NCI-H2171 treated with DMSO at 0.1 percent for 48 hours (cell line): ENCODE results near the gene FBLN7.

Source experiments
- DNase-seq: peaks from one replicate; lab custom pipeline; 2025; lab: John Stamatoyannopoulos, UW

The FBLN7 gene

DNA sequence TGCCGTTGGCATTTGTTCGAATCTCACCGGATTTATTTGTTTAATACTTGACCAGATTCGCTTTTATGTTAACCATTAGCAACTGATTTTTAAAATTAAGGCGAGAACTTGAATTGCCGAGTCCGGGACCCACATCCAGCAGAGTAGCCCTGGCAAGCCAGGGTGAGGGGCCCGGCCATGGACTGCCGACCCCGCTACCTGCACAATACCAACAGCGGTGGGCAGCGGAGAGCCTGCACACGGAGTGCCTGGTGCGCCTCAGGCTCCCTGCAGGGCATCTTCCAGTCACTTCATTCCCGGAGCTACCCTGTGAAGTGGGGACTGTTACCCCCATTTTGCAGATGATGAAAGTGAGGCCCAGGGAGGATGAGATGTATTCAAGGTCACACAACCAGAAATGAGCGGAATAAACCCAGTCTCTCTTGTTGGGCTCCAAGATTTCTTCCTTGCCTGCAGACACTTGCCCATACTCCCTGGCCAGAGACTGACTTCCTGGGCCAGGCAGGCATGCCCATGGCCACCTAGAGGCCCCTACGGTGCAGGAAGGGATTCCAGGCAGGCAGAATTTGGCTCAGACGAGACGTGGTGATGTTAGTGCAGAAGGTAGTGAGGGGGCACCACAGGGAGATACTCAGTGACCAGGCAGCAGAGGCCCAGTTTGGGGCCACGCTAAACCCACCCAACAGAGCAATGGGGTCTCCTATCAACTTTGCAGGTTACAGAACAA, 2.9 kb downstream of the FBLN7 start:
- DNase-seq: no peak

DNA sequence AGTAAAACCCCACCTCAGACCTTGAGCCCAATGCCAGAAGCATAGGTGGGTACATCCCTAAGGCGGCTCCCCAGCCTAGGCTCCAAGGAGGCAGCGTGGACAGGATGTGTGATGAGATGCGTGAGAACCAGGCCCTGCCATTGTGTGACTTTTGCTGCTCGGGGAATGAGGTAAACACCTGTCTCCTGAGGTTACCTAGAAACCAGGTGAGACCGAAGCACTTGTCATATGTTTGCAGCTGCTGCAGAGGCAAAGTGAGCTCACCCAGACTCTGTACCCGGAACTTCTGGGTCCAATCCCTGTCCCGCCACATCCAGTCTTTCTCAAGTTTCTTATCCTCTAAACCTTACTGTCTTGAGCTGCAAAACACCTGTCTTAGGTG, 3.4 kb downstream of the FBLN7 start:
- no peak for DNase-seq

DNA sequence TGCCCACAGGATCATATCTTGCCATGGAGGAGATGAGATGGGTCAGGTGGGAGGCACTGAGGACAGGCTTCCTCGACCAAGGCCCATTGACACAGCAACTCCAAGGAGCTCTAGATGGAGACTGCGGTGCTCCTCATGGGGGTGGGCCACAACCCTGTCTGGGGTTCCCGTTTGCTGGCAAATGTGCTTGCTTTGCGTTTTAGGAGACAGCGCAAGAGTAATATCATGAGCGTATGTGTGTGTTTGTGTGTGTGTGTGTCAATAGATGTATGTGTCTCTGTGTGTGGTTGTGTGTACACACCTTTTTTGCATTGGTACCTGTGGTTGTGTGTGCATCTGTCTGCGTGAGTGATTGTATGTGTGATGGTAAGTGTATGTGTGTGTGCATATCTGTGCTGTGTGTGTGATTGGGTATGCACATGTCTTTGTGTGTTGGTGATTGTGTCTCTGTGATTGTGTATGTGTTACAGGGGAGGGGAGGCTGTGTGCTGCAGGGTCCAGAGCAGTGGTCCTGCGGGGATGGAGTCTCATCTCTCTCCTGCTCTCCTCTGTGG, 4.4 kb downstream of the FBLN7 start:
- no peak for DNase-seq

DNA sequence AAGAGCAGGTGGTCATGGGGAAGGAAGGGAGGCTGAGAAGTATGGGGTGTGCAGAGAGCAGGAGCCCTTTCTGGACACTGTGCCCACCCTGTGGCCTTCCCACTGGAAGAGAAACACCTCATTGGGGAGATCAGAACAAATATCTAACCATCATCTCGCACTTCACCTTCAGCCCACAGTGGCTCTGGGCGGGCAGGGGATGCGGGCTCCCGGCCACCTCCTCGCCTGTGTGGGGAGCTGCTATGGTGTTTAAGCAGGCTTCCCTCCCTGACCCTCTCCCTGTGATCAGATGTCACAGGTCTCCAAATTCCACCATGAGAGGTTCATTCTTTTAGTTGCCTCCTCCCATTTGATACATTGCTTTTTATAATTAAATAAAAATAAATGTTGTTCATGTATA, 5.0 kb downstream of the FBLN7 start:
- DNase-seq: no peak

DNA sequence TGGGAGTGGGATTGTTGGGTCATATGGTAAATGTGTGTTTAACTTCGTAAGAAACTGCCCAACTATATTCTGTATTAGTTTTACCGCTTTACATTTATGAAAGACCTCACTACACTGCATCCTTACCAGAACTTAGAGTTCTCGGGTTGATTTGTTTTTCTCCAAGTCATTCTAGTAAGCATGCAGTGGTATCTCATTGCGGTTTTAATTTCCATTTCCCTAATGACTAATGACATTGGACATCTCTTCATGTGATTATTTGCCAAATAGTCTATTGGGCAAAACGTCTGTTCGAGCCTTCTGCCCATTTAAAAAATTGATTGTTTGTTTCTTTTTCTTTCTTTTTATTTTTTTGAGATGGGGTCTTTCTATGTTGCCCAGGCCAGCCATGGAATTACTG, 6.8 kb downstream of the FBLN7 start:
- DNase-seq: no peak

DNA sequence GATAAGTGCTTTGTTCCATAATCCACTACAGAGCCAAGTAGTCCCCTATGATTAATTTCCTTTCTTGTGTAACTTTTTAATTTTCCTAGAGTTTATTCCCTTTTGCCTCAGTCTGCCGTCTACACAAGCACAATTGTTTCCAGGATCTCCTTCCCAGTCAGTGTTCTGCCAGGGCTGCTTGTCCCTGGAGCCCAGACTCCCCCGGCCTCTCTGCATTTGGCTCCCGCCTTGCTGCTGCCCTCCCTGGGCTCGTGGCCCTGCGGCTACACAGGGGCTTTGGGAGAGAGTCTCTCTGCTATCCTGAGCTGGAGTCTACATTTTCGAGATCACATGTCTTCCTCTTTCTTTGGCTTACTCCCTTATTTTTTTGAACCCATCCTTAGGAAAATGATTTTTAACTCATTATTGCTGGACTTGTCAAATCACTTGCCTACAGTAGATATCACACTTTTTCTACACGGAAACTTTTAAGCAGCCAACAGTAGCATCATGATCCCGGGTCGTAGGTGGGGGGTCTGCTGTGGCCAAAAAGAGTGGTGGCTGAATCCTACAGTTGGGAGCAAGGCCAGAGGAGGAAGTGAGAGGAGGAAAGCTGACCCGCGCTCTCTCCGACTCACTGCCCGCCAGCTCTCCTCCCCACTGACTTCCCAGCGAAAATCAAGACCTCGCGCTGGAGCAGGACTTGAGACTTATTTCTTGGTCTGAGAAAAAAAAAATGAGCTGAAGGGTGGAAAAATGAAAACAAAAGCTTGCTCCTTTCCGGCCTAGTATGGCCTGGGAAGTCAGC, 9.4 kb downstream of the FBLN7 start:
- DNase-seq: no peak

DNA sequence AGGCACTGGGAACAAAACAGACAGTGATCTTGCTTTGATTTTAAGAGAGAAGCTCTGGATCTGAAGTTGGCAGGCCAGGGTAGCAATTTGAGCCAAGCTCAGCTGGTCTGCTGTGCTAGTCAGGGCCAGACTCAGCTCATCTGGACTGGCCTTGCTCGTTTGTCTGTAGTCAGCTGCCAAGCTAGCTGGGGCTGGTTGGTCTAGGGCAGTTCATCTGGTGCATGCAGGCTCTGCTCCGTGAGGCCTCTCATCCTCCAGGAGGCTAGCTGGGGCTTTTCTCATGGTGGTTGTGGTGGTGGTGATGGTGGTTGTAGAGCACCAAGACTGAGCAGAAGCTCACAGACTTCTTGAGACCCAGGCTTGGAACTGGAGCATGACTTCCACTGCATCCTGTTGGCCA, 10.3 kb downstream of the FBLN7 start:
- DNase-seq: no peak

DNA sequence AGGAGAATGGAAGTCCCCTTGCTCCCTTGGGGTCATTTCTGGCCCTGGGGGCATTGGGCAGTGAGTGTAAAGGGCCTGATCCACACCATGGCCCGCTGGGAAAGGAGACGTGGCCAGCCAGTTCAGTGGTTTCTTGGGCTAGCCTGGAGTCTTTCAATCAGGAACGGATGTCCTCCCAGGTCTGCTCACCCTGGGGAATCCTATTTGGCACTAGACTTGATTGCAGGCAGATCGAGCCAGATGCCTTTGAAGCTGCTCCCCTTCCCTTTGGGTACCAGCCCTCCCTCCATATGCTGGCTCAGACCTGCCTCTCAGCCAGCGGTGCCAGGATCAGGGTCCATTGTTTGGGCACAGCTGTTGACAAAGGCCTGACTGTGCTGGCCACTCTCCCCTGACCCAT, 11.0 kb downstream of the FBLN7 start:
- DNase-seq: peak; percentile 10

DNA sequence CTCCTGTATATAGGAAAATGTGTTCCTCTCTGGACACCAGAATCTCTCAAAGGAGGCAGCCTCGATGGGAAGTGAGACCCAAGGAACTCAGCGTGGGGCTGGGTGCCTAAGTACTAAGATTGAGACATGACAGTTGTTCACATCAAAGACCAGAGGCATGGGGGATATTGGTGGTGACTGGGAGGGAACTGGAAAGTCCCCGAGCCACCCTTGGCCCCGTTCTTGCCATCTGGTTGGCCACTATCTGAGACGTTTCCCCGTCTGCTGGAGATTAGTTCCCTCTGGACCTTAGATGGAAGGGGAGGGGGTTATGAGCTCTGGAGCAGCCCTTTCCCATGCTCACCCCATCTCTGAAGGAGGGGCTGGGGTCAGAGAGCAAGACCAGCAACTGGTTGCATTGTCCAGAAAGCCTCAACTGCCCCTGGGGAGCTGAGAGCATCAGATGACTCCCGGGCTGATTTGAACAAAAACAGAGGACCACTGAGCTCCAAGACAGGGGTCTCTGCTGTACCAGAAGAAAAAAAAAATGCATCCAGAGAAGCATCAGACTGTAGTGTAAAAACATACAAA, 11.8 kb downstream of the FBLN7 start:
- DNase-seq: no peak

DNA sequence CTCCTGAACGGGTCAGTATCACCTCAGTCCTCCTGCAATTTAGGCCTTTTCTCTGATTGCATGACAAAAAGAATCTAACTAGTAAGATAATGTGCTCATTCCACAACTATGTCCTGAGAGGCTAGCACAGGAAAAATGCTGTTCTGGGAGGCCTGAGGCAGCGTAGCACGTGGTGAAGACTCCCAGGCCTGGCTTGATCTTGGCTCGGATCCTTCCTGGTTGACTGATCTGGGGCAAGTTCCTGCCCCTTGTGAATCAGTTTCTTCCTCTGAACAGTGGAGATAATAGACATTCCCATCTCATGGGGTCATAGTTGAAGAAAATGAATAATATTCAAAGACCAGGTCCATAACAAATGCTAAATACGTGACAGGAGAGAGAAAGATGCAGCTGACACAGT, 12.3 kb downstream of the FBLN7 start:
- no peak for DNase-seq

DNA sequence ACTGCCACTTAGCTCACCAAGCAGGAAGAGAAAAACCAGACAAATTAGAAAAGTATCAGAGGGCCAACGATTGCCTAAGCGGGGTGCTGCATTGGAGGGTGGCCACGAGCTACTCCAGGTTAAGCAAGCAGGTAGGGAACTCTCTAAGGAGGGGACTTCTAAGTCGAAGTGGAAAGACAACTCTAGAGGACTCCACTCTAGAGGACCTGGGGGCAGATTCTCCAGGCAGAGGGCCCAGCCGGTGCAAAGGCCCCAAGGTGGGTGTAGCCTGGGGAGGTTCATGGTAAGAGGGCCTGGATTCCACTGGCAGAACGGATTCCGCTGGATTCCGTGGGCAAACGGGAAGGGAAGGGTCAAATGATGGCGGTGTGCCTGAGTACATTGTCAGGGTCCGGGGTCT, 12.7 kb downstream of the FBLN7 start:
- no peak for DNase-seq

DNA sequence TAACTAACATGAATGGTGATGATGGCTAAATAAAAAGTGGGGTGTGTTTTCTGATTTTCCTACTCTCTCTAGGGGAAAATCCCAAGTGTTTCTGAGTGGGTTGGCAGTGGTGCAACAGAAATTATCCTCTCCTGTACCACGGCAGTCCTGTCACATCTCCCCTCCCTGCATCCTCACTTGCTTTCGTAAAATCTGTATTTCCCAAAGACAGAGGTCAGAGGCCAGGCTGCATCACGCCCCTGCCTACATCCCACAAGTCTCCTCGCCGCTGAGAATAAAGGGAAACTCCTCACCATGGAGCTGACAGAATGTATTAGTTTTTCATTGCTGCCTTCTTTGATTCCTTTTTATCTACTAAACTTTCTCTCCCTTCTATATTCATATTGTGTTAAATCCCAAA, 13.1 kb downstream of the FBLN7 start:
- no peak for DNase-seq

DNA sequence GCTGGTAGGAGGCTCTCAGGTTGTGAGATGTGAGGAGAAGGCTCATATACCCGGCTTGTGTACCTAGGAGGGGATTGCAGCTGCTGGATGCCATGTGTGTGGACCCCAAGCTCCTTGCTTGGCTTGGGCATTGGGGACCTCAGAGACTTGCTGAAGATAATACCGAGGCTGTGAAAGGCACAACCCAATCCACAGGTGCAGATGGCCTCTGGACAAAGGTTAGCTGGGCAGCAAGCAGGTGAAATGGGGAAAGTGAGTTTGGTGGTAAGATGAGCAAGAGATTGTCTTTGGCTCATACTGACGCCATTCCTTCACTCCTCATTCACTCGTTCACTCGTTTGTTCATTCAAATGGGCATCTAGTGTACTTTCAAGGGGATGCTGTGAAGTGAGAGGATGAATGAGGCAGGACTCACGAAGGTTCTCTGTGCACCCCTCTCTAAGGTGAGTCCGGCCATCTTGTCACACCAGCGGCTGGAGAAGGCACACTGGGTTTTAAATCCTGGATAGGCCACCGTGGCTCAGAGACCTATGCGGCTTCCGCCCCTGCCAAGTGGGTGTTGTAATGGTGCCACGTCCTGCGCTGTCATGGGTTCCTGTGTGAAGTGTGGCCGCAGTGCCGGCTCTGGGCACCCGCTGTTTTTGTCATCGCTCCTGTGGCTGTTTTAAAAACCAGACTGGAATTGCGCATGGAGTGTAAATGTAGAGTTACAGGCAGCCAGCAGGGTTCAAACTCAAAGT, 13.7 kb downstream of the FBLN7 start:
- DNase-seq: no peak

DNA sequence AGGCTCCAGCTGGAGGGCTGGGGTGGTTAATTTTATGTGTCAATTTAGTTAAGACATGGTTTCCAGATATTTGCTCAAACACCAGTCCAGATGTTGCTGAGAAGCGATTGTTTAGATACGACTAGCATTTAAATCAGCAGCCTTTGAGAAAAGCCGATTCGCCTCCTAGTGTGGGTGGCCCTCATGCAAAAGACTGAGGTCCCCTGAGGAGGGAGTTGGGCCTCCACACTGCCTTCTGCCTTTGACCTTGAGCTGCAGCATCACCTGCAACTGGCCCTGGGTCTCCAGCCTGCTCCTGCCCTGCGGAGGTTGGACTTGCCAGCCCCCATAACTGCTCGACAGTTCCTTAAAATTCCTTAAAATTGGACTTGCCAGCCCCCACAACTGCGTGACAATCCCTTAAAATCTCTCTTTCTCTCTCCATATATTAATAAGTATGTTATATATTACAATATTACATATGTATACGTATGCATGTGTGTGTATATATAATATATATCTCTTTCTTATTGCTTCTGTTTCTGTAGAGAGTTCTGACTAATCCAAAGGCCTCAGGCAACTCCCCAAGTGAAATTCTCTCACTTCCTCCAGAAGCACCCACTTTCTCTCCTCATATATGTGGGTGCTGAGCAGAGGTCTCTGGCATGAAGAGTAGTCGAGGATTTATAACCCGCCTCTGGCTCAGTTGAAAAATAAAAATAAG, 14.4 kb downstream of the FBLN7 start:
- DNase-seq: no peak

DNA sequence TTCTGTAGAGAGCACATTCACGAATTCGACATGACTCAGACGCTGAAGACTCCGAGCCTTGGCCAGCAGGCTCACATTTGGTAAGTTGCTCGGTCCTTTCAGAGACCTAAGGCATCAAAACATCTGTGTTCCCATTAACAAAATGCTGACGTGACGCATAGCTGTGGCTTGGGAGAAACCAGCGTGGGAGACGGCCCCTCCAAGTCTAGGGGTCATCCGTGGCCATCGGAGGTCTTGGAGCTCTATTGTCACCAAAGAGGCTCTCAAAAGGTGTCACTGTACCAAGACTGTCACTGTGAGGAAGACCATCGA, 14.9 kb downstream of the FBLN7 start:
- no peak for DNase-seq

DNA sequence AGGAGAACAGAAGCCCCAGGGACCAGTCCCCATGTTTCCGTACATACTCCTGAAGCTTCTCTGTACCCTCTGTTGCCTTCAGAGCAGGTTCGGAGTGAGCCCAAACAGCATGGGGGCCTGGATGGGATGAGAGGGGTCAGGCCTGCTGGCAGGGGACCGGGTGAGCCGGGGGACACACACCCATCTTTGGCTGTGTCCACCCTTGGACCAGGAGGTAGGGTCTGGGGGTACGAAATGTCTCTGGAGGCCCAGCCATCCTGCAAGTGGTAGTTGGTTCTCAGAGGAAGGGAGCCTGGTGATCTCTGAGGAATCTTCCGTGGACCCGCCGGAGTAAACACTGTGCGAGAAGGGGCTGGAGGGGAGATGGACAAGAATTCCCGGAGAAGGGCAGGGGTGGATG, 15.3 kb downstream of the FBLN7 start:
- DNase-seq: no peak

DNA sequence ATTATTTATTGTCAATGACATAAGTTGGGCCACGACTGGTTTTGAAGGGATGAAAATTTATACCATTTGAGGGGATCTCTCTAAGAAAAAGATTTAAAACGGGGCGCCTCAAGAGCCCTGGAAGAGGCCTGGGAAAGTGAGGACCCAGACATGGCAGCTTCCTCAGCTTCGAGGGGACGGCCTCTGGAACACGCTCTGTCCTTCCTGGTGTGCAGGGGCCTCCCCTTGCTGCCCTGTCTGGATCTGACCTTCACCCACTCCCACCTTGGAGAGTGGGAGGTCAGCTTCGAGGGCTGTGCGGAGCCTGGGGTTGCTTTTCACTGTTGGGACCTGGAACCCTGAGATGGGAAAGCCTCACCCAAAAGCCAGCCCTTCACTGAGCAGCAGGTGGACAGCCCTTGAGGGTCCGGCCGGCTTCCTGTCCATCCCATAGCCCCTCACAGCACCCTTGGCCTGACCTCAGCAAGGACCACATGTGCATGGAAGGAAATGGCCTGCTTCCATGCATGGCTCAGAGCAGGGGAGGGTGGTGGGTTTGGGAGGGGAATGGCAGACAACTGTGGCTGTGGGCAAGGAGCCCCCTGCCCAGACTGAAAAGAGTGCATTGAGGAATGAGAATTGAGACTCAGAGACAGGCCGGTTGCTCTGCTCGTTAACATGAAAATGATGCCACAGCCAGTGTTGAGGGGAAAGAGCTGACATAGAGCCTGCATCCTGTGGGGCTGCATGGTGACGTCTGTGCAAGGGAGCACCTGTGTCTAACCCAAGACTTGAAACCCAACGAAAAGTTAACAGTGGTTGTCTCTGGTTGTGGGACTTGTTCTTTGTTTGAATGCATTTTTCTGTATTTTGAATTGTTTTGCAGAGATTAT, 16.3 kb downstream of the FBLN7 start:
- DNase-seq: no peak

DNA sequence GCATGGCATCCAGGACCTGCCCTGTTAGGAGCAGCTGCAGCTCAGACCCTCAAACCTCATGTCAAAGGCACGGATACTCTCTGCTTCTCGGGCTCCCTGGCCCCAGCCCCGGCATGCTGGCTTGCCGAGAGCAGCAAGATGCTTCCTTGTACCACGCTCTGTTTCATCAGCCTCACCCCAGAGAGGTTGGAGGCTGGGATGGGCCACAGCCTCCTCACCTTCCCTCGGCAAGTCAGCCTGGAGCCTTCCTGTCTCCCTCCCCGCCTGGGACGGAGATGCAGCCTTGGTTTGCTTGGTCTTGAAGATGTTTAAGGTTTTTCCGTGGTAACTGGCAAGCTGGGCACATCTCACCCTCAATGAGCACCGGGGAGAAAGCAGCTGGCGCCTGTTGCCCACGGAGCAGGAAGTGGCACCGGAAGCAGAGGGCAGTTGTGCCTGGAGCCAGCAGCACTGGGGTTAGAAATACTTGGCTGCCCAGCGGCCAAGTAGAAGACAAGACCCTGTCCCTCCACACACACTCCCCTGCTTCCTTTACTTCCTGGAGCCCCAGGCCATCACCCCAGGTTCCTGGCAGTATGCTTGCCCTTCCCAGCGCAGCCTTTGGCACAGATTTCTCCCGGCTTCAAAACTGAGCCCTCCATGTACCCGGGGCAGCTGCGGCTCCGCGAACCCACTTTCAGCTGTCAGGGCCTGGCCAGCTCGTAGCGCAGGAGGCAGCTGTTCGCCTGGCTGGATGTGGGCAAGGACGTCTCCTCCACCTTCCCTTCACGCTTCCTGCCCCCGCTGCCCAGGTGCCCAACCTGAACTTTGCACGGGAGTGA, 17.4 kb downstream of the FBLN7 start:
- no peak for DNase-seq

DNA sequence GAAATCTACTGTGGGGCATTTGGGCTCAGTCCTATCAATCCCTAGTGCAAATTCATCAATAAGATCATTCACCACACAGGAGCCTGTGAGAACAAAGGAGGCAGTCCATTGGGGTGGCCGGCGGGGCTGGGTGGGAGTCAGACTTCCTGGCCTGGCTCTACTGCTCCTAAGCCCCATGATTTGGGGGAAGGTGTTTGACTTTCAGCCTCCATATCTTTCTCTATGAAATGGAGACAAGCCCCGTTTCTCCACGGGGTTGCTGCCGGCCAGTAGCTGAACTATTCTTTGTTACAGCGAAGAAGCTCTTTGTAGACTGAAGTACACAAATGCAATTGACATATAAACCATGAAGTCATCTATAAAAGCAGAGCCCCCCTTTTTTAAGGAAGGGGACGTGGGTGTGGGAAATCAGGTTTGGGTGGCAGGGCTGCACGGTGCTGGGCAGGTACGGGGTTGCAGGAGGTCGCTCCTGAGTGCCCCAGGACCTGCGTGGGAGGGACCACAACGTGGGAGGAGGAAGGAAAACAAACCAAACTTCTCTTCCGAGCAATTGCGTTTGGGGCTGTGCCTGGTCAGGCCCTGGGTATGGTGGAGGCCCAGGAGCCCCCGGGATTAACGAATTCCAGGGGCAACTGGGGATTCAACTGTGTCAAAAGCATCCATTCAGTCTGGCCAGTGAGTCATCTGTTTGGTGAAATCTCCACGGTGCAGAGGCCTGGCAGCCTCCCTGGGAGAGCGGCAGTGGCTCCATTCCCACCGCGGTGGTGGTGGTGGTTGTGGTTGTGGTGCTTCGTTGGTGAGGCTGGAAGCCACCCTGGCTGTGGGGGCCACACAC, 18.2 kb downstream of the FBLN7 start:
- DNase-seq: no peak
